NCI-H1417 treated with DMSO at 0.1 percent for 48 hours (cell line): ENCODE data around the gene DLG2.
"Not testable (repeated sequence)": the region's sequence is repeated elsewhere in the genome, so short reads cannot be mapped to it uniquely, and the experiment has no call there.

Source experiments
- DNase-seq: peaks from one replicate; lab custom pipeline; 2025; lab: John Stamatoyannopoulos, UW

Gene DLG2

GRCh38 chr11:84993386-84993785, 633.8 kb downstream of the DLG2 start:
- no peak for DNase-seq

- DNase-seq = no peak
Measured at GRCh38 chr11:84990141-84990540, 637.0 kb downstream of the DLG2 start.

- DNase-seq = not testable (repeated sequence)
Measured at GRCh38 chr11:84987686-84988187, 639.4 kb downstream of the DLG2 start.

GRCh38 chr11:84981301-84981700, 645.8 kb downstream of the DLG2 start:
- no peak for DNase-seq

GRCh38 chr11:84969103-84969502, 658.0 kb downstream of the DLG2 start:
- DNase-seq = no peak

- DNase-seq = no peak
Measured at GRCh38 chr11:84965484-84965883, 661.7 kb downstream of the DLG2 start.

- DNase-seq = no peak
Measured at GRCh38 chr11:84963240-84963639, 663.9 kb downstream of the DLG2 start.

GRCh38 chr11:84962018-84962417, 665.1 kb downstream of the DLG2 start:
- DNase-seq = no peak

GRCh38 chr11:84958295-84958694, 668.8 kb downstream of the DLG2 start:
- DNase-seq = no peak

- DNase-seq = no peak
Measured at GRCh38 chr11:84950569-84951270, 676.4 kb downstream of the DLG2 start.

GRCh38 chr11:84947970-84948580, 679.1 kb downstream of the DLG2 start:
- DNase-seq = no peak

- no peak for DNase-seq
Measured at GRCh38 chr11:84947070-84947469, 680.1 kb downstream of the DLG2 start.

- no peak for DNase-seq
Measured at GRCh38 chr11:84930863-84931262, 696.3 kb downstream of the DLG2 start.

GRCh38 chr11:84929738-84930137, 697.4 kb downstream of the DLG2 start:
- no peak for DNase-seq

- DNase-seq = no peak
Measured at GRCh38 chr11:84924154-84924692, 702.9 kb downstream of the DLG2 start.

GRCh38 chr11:84923489-84923888, 703.7 kb downstream of the DLG2 start:
- no peak for DNase-seq

- DNase-seq = no peak
Measured at GRCh38 chr11:84922836-84923235, 704.3 kb downstream of the DLG2 start.

- DNase-seq = no peak
Measured at GRCh38 chr11:84922212-84922805, 704.8 kb downstream of the DLG2 start.

- no peak for DNase-seq
Measured at GRCh38 chr11:84914511-84914910, 712.6 kb downstream of the DLG2 start.

- DNase-seq = no peak
Measured at GRCh38 chr11:84909740-84910139, 717.4 kb downstream of the DLG2 start.

- no peak for DNase-seq
Measured at GRCh38 chr11:84906995-84907394, 720.1 kb downstream of the DLG2 start.

- DNase-seq = no peak
Measured at GRCh38 chr11:84905411-84905810, 721.7 kb downstream of the DLG2 start.

- DNase-seq = no peak
Measured at GRCh38 chr11:84902445-84902844, 724.7 kb downstream of the DLG2 start.
